DOHH2 (cell line): ENCODE measurements around the gene SH2D3A.

Experiments
- H3F3A ChIP-seq: fragments of 200-600 bp; sonication (generic), shearing (Covaris generic); 2 replicates; pipeline ENCODE4 v1.6.0; 2016; ENCODE audit warnings: antibody characterized with exemption, mild to moderate bottlenecking; ENCODE audit not compliant: control insufficient read depth, insufficient read depth
- H3K27ac ChIP-seq: fragments of 200-600 bp; sonication (generic); 2 replicates; pipeline ENCODE4 v1.5.1; 2014; ENCODE audit warnings: low read depth, mild to moderate bottlenecking, low read length, moderate library complexity
- H3K27me3 ChIP-seq: fragments of 200-600 bp; sonication (generic); 2 replicates; pipeline ENCODE4 v1.6.1; 2014; ENCODE audit warnings: mild to moderate bottlenecking, low read length, mixed read lengths; ENCODE audit not compliant: control insufficient read depth
- H3K36me3 ChIP-seq: fragments of 200-600 bp; sonication (generic); 2 replicates; pipeline ENCODE4 v1.6.1; 2014; ENCODE audit warnings: mild to moderate bottlenecking, low read length, moderate library complexity, mixed read lengths; ENCODE audit not compliant: control insufficient read depth
- H3K4me1 ChIP-seq: fragments of 200-600 bp; sonication (generic); 2 replicates; pipeline ENCODE4 v1.6.1; 2014; ENCODE audit warnings: mild to moderate bottlenecking, low read length, mixed read lengths; ENCODE audit not compliant: control insufficient read depth
- H3K4me2 ChIP-seq: fragments of 200-600 bp; sonication (generic); 2 replicates; pipeline ENCODE4 v1.6.0; 2014; ENCODE audit warnings: mild to moderate bottlenecking, low read length, moderate library complexity
- H3K4me3 ChIP-seq: fragments of 200-600 bp; sonication (generic); 2 replicates; pipeline ENCODE4 v1.5.1; 2014; ENCODE audit warnings: mild to moderate bottlenecking, low read length, mixed read lengths
- H3K79me2 ChIP-seq: fragments of 200-600 bp; sonication (generic); 2 replicates; pipeline ENCODE4 v1.6.1; 2014; ENCODE audit warnings: mild to moderate bottlenecking, low read length, mixed read lengths; ENCODE audit not compliant: control insufficient read depth
- H3K9me2 ChIP-seq: fragments of 200-600 bp; sonication (generic); replicated peaks from 2 replicates; pipeline ENCODE4 v1.6.1; 2014; ENCODE audit warnings: mild to moderate bottlenecking, low read length, mixed read lengths; ENCODE audit not compliant: control insufficient read depth
- H3K9me3 ChIP-seq: fragments of 200-600 bp; sonication (generic); 2 replicates; pipeline ENCODE4 v1.6.1; 2014; ENCODE audit warnings: antibody characterized with exemption, low read length, mixed read lengths; ENCODE audit not compliant: control insufficient read depth, insufficient read depth
- H4K20me1 ChIP-seq: fragments of 200-600 bp; sonication (generic); 2 replicates; pipeline ENCODE4 v1.6.0; 2014; ENCODE audit warnings: low read depth, mild to moderate bottlenecking, antibody characterized with exemption, low read length, moderate library complexity; ENCODE audit not compliant: control insufficient read depth, insufficient read depth
- EZH2phosphoT487 ChIP-seq: fragments of 200-600 bp; sonication (generic); IDR thresholded peaks from 2 replicates; pipeline ENCODE4 v1.6.1; 2017; ENCODE audit warnings: borderline replicate concordance, mild to moderate bottlenecking, antibody characterized with exemption, low read length, moderate library complexity, mixed read lengths
- TF ChIP-seq, protein P1 (sequence below): fragments of 200-600 bp; sonication (generic); IDR thresholded peaks from one replicate; pipeline ENCODE4 v1.5.1; 2014; ENCODE audit warnings: antibody characterized with exemption, mild to moderate bottlenecking, low read depth, low read length; ENCODE audit not compliant: poor library complexity, severe bottlenecking

SH2D3A gene

DNA sequence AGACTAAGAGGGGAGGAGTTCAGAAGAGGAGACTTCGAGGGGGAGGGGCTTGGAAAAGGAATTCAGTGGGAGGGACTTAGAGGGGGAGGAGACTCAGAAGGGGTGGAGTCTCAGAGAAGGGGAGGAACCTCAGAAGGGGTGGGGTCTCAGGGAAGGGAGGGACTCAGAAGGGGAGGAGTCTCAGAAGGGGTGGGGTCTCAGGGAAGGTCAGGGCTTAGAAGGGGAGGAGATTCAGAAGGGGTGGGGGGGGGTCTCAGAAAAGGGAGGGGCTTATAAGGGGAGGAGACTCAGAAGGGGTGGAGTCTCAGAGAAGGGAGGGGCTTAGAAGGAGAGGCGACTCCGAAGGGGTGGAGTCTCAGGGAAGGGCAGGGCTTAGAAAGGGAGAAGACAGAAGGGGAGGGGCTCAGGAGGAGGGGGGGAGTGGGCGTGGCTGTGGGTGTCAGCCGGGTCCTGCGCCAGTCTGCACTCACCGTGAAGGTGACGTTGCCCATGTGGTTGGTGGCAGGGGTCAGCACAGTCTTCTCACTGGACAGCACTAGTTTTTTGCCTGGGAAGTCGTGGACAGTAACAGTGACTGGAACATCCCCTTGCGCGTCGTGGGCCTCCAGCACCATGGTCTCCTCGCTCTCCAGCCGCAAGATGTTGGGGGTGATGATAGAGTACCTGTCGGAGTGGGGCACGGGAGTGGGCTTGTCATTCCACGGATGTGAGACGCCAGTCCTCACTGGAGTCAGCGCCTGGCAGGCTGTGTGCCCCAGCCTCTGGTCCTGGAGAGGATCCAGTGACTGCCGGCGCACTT is 48.3 kb downstream of the SH2D3A start:
- no peak overlapping the region for H3K4me3 ChIP-seq
- TF ChIP-seq EZH2phosphoT487 = no peak
- no peaks in the 10 kb centered on the region for H3K79me2 ChIP-seq
- no peaks in the 10 kb centered on the region for H3K27me3 ChIP-seq
- H3K9me3 ChIP-seq = no peaks in the 10 kb centered on the region
- no peaks in the 10 kb centered on the region for H3K9me2 ChIP-seq
- H3F3A ChIP-seq = peaks cover 10% of the 10 kb centered on the region; the same call in 1 of the 2 replicates
- H3K4me2 ChIP-seq = no peak overlapping the region
- H3K36me3 ChIP-seq = no peaks in the 10 kb centered on the region
- H3K4me1 ChIP-seq = peaks cover 27% of the 10 kb centered on the region
- no peaks in the 10 kb centered on the region for H4K20me1 ChIP-seq
- no peak overlapping the region for H3K27ac ChIP-seq

DNA sequence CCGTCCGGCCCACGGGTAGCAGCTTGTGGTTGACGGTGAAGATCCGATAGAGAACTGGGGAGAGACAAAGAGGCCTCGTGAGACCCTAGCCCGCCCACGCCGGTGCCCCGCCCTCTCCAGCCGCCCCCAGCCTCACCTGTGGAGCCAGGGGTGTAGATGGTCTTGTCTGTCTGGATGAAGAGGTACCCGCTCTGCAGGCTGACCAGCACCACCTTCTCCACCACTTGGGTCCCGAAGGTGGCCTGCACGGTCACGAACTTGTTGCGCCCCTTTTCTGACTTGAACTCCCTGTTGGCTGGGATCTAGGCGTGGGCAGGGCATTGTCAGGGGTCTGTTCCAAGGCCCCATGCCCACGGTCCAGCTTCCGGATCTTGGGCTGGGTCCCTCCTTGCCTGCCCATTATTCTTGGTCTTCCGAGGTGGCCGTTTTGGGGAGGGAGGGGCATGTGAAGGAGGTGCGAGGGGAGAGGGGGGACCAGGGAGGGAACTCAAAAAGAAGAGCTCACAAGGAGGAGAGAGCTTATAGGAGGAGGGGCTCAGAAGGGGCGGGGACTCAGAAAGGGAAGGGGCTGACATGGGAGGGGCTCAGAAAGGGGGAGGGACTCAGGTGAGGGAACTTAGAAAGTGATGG is 49.0 kb downstream of the SH2D3A start:
- H3K9me3 ChIP-seq = no peaks in the 10 kb centered on the region
- no peaks in the 10 kb centered on the region for H3K9me2 ChIP-seq
- H3K27ac ChIP-seq = no peak overlapping the region
- H3K4me2 ChIP-seq = no peak overlapping the region
- H3K4me3 ChIP-seq = no peak overlapping the region
- no peaks in the 10 kb centered on the region for H3K79me2 ChIP-seq
- H3K27me3 ChIP-seq = no peaks in the 10 kb centered on the region
- H3K36me3 ChIP-seq = no peaks in the 10 kb centered on the region
- TF ChIP-seq EZH2phosphoT487 = no peak
- TF ChIP-seq, protein P1, sequence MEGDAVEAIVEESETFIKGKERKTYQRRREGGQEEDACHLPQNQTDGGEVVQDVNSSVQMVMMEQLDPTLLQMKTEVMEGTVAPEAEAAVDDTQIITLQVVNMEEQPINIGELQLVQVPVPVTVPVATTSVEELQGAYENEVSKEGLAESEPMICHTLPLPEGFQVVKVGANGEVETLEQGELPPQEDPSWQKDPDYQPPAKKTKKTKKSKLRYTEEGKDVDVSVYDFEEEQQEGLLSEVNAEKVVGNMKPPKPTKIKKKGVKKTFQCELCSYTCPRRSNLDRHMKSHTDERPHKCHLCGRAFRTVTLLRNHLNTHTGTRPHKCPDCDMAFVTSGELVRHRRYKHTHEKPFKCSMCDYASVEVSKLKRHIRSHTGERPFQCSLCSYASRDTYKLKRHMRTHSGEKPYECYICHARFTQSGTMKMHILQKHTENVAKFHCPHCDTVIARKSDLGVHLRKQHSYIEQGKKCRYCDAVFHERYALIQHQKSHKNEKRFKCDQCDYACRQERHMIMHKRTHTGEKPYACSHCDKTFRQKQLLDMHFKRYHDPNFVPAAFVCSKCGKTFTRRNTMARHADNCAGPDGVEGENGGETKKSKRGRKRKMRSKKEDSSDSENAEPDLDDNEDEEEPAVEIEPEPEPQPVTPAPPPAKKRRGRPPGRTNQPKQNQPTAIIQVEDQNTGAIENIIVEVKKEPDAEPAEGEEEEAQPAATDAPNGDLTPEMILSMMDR = no peak
- peaks cover 10% of the 10 kb centered on the region; the same call in 1 of the 2 replicates for H3F3A ChIP-seq
- no peaks in the 10 kb centered on the region for H4K20me1 ChIP-seq
- peaks cover 21% of the 10 kb centered on the region for H3K4me1 ChIP-seq

DNA sequence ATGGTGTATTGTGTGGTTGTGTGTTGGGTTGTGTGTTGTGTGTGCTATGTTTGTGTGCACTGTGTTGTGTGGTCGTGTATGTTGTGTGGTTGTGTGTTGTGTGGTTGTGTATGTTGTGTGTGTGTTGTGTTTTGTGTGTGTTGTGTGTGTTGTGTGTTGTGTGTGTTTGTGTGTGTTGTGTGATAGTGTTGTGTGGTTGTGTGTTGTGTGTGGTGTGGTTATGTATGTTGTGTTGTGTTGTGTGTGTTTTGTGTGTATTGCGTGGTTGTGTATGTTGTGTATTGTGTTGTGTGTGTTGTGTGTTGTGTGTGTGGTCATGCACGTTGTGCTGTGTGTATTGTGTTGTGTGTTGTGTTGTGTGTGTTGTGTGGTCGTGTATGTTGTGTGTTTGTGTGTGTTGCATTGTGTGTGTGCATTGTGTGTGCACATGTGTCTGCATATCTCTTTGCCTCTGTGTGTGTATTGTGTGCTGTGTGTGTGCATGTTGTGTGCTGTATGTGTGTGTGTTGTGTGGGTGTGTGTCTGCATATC is 49.7 kb downstream of the SH2D3A start:
- Histone ChIP-seq H4K20me1 (no peaks in the 10 kb centered on the region), H3K27me3 (no peaks in the 10 kb centered on the region), H3K79me2 (no peaks in the 10 kb centered on the region), H3K9me2 (no peaks in the 10 kb centered on the region), H3K27ac (no peak overlapping the region), H3K4me1 (peaks cover 18% of the 10 kb centered on the region), H3F3A (peaks cover 9% of the 10 kb centered on the region; the same call in 1 of the 2 replicates), H3K9me3 (no peaks in the 10 kb centered on the region), H3K4me3 (no peak overlapping the region), H3K36me3 (no peaks in the 10 kb centered on the region), H3K4me2 (no peak overlapping the region)
- TF ChIP-seq EZH2phosphoT487 = no peak
- TF ChIP-seq, protein P1 = no peak

DNA sequence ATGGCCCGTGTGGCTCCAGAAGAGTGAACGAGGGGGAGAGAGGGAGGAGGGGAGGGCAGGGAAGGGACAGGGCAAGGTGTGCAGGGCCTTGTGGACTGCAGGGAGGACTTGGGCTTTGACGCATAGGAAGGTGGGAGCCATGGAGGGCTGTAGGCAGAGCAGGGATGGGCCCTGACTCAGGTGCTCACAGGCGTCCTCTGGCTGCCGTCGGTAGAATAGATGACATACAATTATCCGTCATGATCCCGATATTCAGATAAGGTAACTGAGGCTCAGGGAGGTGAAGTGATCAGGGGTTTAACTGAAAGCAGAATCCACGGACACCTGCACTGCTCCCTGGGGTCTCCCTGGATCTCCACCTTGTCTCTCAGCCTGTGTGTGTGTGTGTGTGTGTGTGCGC is 50.2 kb downstream of the SH2D3A start:
- Histone ChIP-seq H3K4me1 (peaks cover 13% of the 10 kb centered on the region), H4K20me1 (no peaks in the 10 kb centered on the region), H3K36me3 (no peaks in the 10 kb centered on the region), H3K4me2 (no peak overlapping the region), H3F3A (0 out of 2 replicates have a peak, but pooled peaks cover 6% of the 10 kb centered on the region), H3K9me2 (no peaks in the 10 kb centered on the region), H3K27me3 (no peaks in the 10 kb centered on the region), H3K4me3 (no peak overlapping the region), H3K9me3 (no peaks in the 10 kb centered on the region), H3K79me2 (no peaks in the 10 kb centered on the region), H3K27ac (no peak overlapping the region)
- TF ChIP-seq, protein P1 = no peak
